ENCODE results near the gene GTF2B. TPM values are rescaled to one million over a fixed set of nuclear protein-coding genes. Genes with fewer than 3 reads are reported as not detected.

GTF2B gene
- total RNA-seq, 1 experiment from 2014 or later, result 31.8 TPM

GRCh38 chr1:88936223-88936523 is 44.8 kb upstream of the GTF2B start:
- H3K27ac ChIP-seq (ENCODE audit: low read depth, low read length), result no peak overlapping the region
- ChIA-PET CTCF (no interaction called here), POLR2A (no interaction called here), RAD21 (ENCODE audit: low non-redundant PET in 1 of 2, low total read pairs in 2 of 2, uncharacterized antibody in 2 of 2, unreplicated experiment in 2 of 2) (no interaction called here)
- H2AFZ ChIP-seq (ENCODE audit: low read depth, low read length, poor library complexity, severe bottlenecking), result no peak overlapping the region
- no peaks in the 10 kb centered on the region for H3K9me3 ChIP-seq (ENCODE audit: control insufficient read depth in 1 of 2, insufficient read depth in 1 of 2, low read depth in 1 of 2, low read length in 2 of 2)
- H3K4me3 ChIP-seq (replicated peaks in 1 of 2; ENCODE audit: low read depth in 1 of 2, low read length in 2 of 2), result no peak overlapping the region
- peaks cover 26 to 27% of the 10 kb centered on the region in 2 experiments; a peak in 3 of 4 replicates for H3K36me3 ChIP-seq (ENCODE audit: control insufficient read depth in 1 of 2, insufficient read depth in 2 of 2, low read length in 2 of 2)
- no peak overlapping the region for H3K9ac ChIP-seq (ENCODE audit: low read length)
- no peaks in the 10 kb centered on the region for H3K79me2 ChIP-seq (ENCODE audit: insufficient read depth, low read length)
- no peaks in the 10 kb centered on the region for H3K4me1 ChIP-seq (ENCODE audit: control insufficient read depth in 1 of 2, insufficient read depth in 2 of 2, low read length in 2 of 2)
- H4K20me1 ChIP-seq (ENCODE audit: insufficient read depth), result no peaks in the 10 kb centered on the region
- intact Hi-C loops (cut with micrococcal nuclease), result loop anchor here (1.0 to 2.0 kb wide), 2 partner anchors 200 to 519 kb away; no protein-coding TSS in a partner anchor
- no peak for TF ChIP-seq ELF1 (IDR thresholded peaks at IDR 0.05; ENCODE audit: borderline replicate concordance, low read depth)
- TF ChIP-seq POLR2AphosphoS5 (IDR thresholded peaks at IDR 0.05; ENCODE audit: low read depth, low read length), result no peak
- no peak for TF ChIP-seq TCF7L2 (IDR thresholded peaks at IDR 0.05; ENCODE audit: borderline replicate concordance, extremely low read depth, insufficient read depth, insufficient read length)
- no peak for TF ChIP-seq ZBTB33 (IDR thresholded peaks at IDR 0.05; ENCODE audit: extremely low read depth, insufficient replicate concordance, low read length)
- TF ChIP-seq SIN3A (IDR thresholded peaks at IDR 0.05; ENCODE audit: low read depth), result no peak
- no peak for TF ChIP-seq CBX3 (IDR thresholded peaks at IDR 0.05; ENCODE audit: low read depth)
- TF ChIP-seq YY1 (IDR thresholded peaks at IDR 0.05; ENCODE audit: extremely low read depth, insufficient replicate concordance, low read depth, low read length), result no peak
- no peak for TF ChIP-seq MAX (IDR thresholded peaks at IDR 0.05)
- TF ChIP-seq EGR1 (IDR thresholded peaks at IDR 0.05; ENCODE audit: low read depth), result no peak
- no peak for TF ChIP-seq JUND (IDR thresholded peaks at IDR 0.05)
- no peak for TF ChIP-seq CEBPB (IDR thresholded peaks at IDR 0.05; ENCODE audit: low read depth)
- no peak for TF ChIP-seq EZH2phosphoT487 (IDR thresholded peaks at IDR 0.05; ENCODE audit: borderline replicate concordance)
- no peak for TF ChIP-seq REST (IDR thresholded peaks at IDR 0.05; ENCODE audit: low read depth)
- TF ChIP-seq ZNF274 (IDR thresholded peaks at IDR 0.05; ENCODE audit: low read depth, low read length), result no peak
- no peak for TF ChIP-seq CTCF (IDR thresholded peaks at IDR 0.05 in 2 of 3, conservative IDR thresholded peaks at IDR 0.05 in 1 of 3; ENCODE audit: borderline replicate concordance in 1 of 3, insufficient read depth in 1 of 3, low read depth in 2 of 3, low read length in 2 of 3)
- TF ChIP-seq EZH2 (IDR thresholded peaks at IDR 0.05), result no peak
- no peak for TF ChIP-seq POLR2A (IDR thresholded peaks at IDR 0.05; ENCODE audit: borderline replicate concordance, extremely low read depth, insufficient read depth, insufficient read length)
- H3K9me2 ChIP-seq (ENCODE audit: insufficient read depth), result no peaks in the 10 kb centered on the region
- no TSS peak for BruUV-seq (replicated peaks)
- H3K4me2 ChIP-seq (ENCODE audit: low read length), result no peak overlapping the region
- ATAC-seq (no peak), DNase-seq (ENCODE audit: low read depth, low spot score) (no peak)
- no peaks in the 10 kb centered on the region for H3K27me3 ChIP-seq (ENCODE audit: insufficient read depth, low read length)
